HepG2 (cell line): Measurements from ENCODE around the gene PEX14. TPM values are rescaled to one million over a fixed set of nuclear protein-coding genes. Genes with fewer than 3 reads are reported as not detected.

Experiments
- AKNA ChIP-seq: sonication (generic); formaldehyde crosslinking; IDR thresholded peaks from 2 replicates; pipeline ENCODE4 v1.4.0; 2020; ENCODE audit warnings: missing genetic modification reagents, borderline replicate concordance
- KDM5A ChIP-seq: fragments of 200-600 bp; sonication (generic); IDR thresholded peaks from 2 replicates; pipeline ENCODE4 v1.7.0; 2018; ENCODE audit warnings: antibody characterized with exemption, mild to moderate bottlenecking, low read length, borderline replicate concordance
- KLF12 ChIP-seq: sonication (generic); formaldehyde crosslinking; IDR thresholded peaks from 2 replicates; pipeline ENCODE4 v1.4.0; 2020; ENCODE audit warnings: missing genetic modification reagents, borderline replicate concordance
- POGZ ChIP-seq: sonication (generic); formaldehyde crosslinking; IDR thresholded peaks from 2 replicates; pipeline ENCODE4 v1.4.0; 2020; ENCODE audit warnings: mild to moderate bottlenecking, missing genetic modification reagents
- TFDP1 ChIP-seq: IDR thresholded peaks from 2 replicates; pipeline ENCODE4 v1.6.1; 2016; ENCODE audit warnings: missing compliant biosample characterization, missing genetic modification reagents, borderline replicate concordance
- ZBTB10 ChIP-seq: sonication (generic); formaldehyde crosslinking; IDR thresholded peaks from 2 replicates; pipeline ENCODE4 v1.4.0; 2020; ENCODE audit warnings: missing genetic modification reagents, borderline replicate concordance
- ZNF17 ChIP-seq: sonication (generic); formaldehyde crosslinking; IDR thresholded peaks from 2 replicates; pipeline ENCODE4 v1.5.0; 2020; ENCODE audit warnings: mild to moderate bottlenecking, missing genetic modification reagents
- ZNF512 ChIP-seq: sonication (generic); formaldehyde crosslinking; IDR thresholded peaks from 2 replicates; pipeline ENCODE4 v1.4.0; 2020; ENCODE audit warnings: mild to moderate bottlenecking, missing genetic modification reagents
- polyA plus RNA-seq, 8 experiments: library from polyadenylated mRNA; depleted of rRNA in 3 of 8; stranded (reverse) in 7 of 8; unstranded in 1 of 8; fragments of >200 nt; fragmentation: Illumina TruSeq in 4 of 8; extraction: Trizol in 4 of 8; gene quantifications; 2 replicates each; pipeline versions ENCODE4 v1.2.1 to v1.2.3, GENCODE V29; 2011 to 2016; ENCODE audit warnings: low read depth in 4 of 8, missing spikeins in 1 of 8, mixed read lengths in 1 of 8; ENCODE audit not compliant: insufficient read depth in 1 of 8
- total RNA-seq, 5 experiments: library from RNA; depleted of rRNA; stranded (reverse); fragments of >200 nt; fragmentation: Illumina TruSeq; extraction: Trizol; gene quantifications; 2 replicates each; pipeline ENCODE4 v1.2.3, GENCODE V29; 2016; ENCODE audit warnings: low read depth in 1 of 5

PEX14 gene
- total and polyA plus RNA-seq, 2 of the 13 experiments (the other 11 are each of a cell fraction or from before 2014, with no cell fraction given): 6.5 to 9.9 TPM

- TF ChIP-seq AKNA (CRISPR knock-in tag) (no peak), POGZ (CRISPR knock-in tag) (no peak), ZNF17 (no peak), ZNF512 (no peak), KDM5A (no peak), TFDP1 (CRISPR knock-in tag) (no peak), KLF12 (CRISPR knock-in tag) (no peak), ZBTB10 (CRISPR knock-in tag) (no peak)
These were observed 111.4 kb downstream of the PEX14 start (continued) for GRCh38 chr1:10586125-10586524.
